ENCODE results near the gene SORBS2. TPM values are rescaled to one million over a fixed set of nuclear protein-coding genes. Genes with fewer than 3 reads are reported as not detected.

SORBS2 gene
- total RNA-seq, 4 donors from 2014 or later: 92.7 to 234 (median 122) TPM

DNA sequence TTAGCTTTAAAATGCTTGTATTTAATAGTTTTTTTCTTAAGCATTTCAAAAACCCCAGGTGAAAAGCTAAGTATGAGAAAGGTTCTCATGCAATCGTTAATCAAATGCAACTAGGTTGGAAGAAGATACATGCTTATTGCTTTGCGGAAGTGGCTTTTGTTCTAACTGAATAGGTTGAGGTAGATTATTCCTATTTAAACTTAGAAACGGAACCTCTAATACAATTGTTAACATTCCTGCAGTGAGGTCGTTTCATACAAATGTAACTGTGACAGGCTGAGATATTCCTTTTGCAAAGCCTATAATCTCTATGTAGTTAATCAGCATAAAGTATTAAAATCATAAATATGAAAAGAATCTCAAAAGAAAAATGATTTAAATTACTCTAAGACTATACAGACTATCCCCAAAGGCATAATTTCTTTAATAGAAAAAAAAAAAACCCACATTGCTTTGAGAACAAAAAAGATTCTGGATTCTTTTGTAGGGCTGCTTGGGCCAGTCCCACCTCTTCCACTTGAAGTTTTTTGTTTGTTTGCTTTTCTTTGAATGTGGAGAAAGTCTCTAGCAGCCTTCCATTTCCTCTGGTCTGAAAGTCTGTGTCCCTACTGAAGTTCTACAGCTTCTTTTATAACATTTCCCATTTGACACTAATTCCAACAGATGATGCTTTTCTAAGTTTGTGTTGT, 25.6 kb upstream of the SORBS2 start:
- in situ Hi-C loops (cut with MboI; ENCODE audit: low pct_ligation_motif_present in 1 of 4, low pct_unique_long_range_greater_than_20kb in 1 of 4, low sequenced_read_pairs in 3 of 4) (no loop called here), intact Hi-C loops (cut with DNase I; ENCODE audit: low total_unique reads) (loop anchor here (5.0 kb wide), 1 partner anchor 775 kb away; no protein-coding TSS in a partner anchor)

DNA sequence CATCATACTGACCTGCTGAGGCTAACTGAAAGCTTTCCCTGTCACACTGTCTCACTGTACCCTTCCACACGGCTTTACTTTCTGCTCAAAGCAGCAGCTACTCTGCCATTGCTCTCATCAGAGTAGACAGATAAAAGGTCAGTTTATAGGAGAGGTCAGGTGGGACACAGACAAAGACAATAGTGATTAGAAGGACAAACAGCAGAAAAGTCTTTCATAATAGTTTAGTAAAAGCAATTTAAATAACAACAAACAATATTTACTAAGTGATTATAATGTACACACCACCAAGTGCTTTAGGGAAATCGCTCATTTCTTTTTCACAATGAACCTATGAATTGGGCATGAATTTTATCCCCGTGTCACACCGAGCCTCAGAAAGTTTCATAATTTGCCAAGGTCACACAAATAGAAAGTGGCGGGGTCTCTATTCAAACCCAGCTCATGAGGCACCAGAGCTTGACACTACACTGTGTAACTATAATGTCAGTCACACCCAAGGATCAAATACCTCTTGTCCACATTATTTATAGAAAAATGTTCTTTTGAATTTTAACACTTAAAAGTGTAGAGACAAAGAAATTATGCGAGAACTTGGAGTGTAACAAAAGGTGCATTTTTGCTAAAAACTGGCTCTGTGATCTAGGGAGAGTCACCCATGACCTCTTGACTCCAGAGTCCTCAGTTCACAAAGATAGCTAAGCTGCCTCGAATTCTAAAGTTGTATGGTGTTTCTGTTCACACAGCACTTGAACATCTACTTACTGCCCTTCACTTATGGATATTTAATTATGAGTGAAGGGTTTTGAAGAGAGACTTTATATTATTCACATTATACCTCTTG, 24.5 kb upstream of the SORBS2 start:
- H3K27me3 ChIP-seq: no peaks in the 10 kb centered on the region
- no peaks in the 10 kb centered on the region for H3K9me3 ChIP-seq
- 68 to 82% methylated on average over 3 to 7 of the region's 7 CpGs for WGBS, 2 donors (ENCODE audit: low coverage in 1 of 2)
- peaks cover 19 to 31% (median 21%) of the 10 kb centered on the region in 4 donors for H3K4me1 ChIP-seq
- no peak for TF ChIP-seq EP300 (IDR thresholded peaks at IDR 0.05; ENCODE audit: low read depth)
- no peak for TF ChIP-seq POLR2AphosphoS5 (IDR thresholded peaks at IDR 0.05)
- TF ChIP-seq POLR2A (IDR thresholded peaks at IDR 0.05): no peak
- TF ChIP-seq, protein P1, sequence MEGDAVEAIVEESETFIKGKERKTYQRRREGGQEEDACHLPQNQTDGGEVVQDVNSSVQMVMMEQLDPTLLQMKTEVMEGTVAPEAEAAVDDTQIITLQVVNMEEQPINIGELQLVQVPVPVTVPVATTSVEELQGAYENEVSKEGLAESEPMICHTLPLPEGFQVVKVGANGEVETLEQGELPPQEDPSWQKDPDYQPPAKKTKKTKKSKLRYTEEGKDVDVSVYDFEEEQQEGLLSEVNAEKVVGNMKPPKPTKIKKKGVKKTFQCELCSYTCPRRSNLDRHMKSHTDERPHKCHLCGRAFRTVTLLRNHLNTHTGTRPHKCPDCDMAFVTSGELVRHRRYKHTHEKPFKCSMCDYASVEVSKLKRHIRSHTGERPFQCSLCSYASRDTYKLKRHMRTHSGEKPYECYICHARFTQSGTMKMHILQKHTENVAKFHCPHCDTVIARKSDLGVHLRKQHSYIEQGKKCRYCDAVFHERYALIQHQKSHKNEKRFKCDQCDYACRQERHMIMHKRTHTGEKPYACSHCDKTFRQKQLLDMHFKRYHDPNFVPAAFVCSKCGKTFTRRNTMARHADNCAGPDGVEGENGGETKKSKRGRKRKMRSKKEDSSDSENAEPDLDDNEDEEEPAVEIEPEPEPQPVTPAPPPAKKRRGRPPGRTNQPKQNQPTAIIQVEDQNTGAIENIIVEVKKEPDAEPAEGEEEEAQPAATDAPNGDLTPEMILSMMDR (IDR thresholded peaks at IDR 0.05): no peak
- no peaks in the 10 kb centered on the region for H3K36me3 ChIP-seq
- in situ Hi-C loops (cut with MboI; ENCODE audit: low pct_ligation_motif_present in 1 of 4, low pct_unique_long_range_greater_than_20kb in 1 of 4, low sequenced_read_pairs in 3 of 4): no loop called here
- no peak overlapping the region for H3K4me3 ChIP-seq
- DNase-seq: no peak
- H3K27ac ChIP-seq: peak overlapping the region in 1 of 4 donors; percentile 81
- intact Hi-C loops (cut with DNase I; ENCODE audit: low total_unique reads): loop anchor here (5.0 kb wide), 1 partner anchor 776 kb away; no protein-coding TSS in a partner anchor

More for the DNA sequence above, 25.6 kb upstream of the SORBS2 start:
- no peaks in the 10 kb centered on the region for H3K36me3 ChIP-seq
- H3K27me3 ChIP-seq: no peaks in the 10 kb centered on the region
- H3K4me3 ChIP-seq: no peak overlapping the region
- peaks cover 19 to 31% (median 21%) of the 10 kb centered on the region in 4 donors for H3K4me1 ChIP-seq
- 72 to 75% methylated on average over 4 of the region's 4 CpGs for WGBS, 2 donors (ENCODE audit: low coverage in 1 of 2)
- TF ChIP-seq POLR2AphosphoS5 (IDR thresholded peaks at IDR 0.05) (no peak), EP300 (IDR thresholded peaks at IDR 0.05; ENCODE audit: low read depth) (no peak), POLR2A (IDR thresholded peaks at IDR 0.05) (no peak)
- TF ChIP-seq, protein P1 (IDR thresholded peaks at IDR 0.05): no peak
- peak overlapping the region; percentile 75 to 86 (median 80) for H3K27ac ChIP-seq
- no peaks in the 10 kb centered on the region for H3K9me3 ChIP-seq
- DNase-seq: no peak

DNA sequence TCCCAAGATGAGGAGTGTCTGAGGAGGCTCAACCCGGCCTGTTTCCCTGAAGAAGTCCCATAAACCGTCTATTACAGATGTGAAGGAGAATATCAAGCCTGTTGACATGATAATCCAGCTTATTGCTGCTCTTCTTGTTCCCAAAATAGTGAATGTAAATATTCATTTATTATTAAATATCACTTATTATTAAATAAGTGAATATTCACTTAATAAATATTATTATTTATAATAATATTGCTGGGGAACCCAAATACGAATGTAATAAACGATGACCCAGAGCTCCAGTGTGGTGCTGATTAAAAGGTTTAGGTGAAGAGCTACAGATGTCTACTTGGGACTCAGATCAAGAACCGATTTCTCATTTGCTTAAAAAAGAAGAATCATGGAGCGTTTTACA, 23.8 kb upstream of the SORBS2 start:
- intact Hi-C loops (cut with DNase I; ENCODE audit: low total_unique reads): loop anchor here (5.0 kb wide), 1 partner anchor 776 kb away; no protein-coding TSS in a partner anchor
- in situ Hi-C loops (cut with MboI; ENCODE audit: low pct_ligation_motif_present in 1 of 4, low pct_unique_long_range_greater_than_20kb in 1 of 4, low sequenced_read_pairs in 3 of 4): no loop called here
- Histone ChIP-seq H3K36me3 (no peaks in the 10 kb centered on the region), H3K27ac (peak overlapping the region in 1 of 4 donors; percentile 81), H3K4me3 (no peak overlapping the region), H3K27me3 (no peaks in the 10 kb centered on the region), H3K9me3 (no peaks in the 10 kb centered on the region), H3K4me1 (peaks cover 19 to 31% (median 22%) of the 10 kb centered on the region in 4 donors)
- TF ChIP-seq, protein P1 (IDR thresholded peaks at IDR 0.05): no peak
- TF ChIP-seq POLR2A (IDR thresholded peaks at IDR 0.05): no peak
- no peak for TF ChIP-seq EP300 (IDR thresholded peaks at IDR 0.05; ENCODE audit: low read depth)
- no peak for TF ChIP-seq POLR2AphosphoS5 (IDR thresholded peaks at IDR 0.05)
- no peak for DNase-seq
- WGBS, 2 donors (ENCODE audit: low coverage in 1 of 2): 86 to 87% methylated on average over 6 of the region's 6 CpGs

DNA sequence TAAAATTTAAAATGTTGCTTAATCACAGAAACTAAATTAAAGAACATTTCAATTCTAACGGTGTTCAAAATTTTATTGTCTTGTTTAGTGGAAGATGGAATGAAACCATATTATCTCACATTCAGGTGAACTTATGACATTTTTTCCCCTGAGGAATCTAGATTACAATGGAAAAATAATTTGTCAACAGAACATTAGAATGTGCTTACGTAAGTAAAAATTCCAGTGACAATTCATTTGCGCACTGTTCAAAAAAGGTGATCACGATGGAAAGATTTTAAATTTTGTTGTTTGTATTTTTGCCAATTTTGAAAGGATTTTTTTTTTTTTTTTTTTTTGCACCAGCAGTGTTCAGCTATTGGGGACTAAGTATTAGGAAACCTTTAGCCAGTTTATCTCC, 23.3 kb upstream of the SORBS2 start:
- intact Hi-C loops (cut with DNase I; ENCODE audit: low total_unique reads) (loop anchor here (5.0 kb wide), 1 partner anchor 777 kb away; no protein-coding TSS in a partner anchor), in situ Hi-C loops (cut with MboI; ENCODE audit: low pct_ligation_motif_present in 1 of 4, low pct_unique_long_range_greater_than_20kb in 1 of 4, low sequenced_read_pairs in 3 of 4) (no loop called here)
- H3K4me1 ChIP-seq: peaks cover 19 to 34% (median 21%) of the 10 kb centered on the region in 4 donors

More for the DNA sequence above, 23.3 kb upstream of the SORBS2 start:
- no peak for DNase-seq
- no peak overlapping the region for H3K4me3 ChIP-seq
- TF ChIP-seq, protein P1 (IDR thresholded peaks at IDR 0.05): no peak
- TF ChIP-seq POLR2A (IDR thresholded peaks at IDR 0.05): no peak
- TF ChIP-seq EP300 (IDR thresholded peaks at IDR 0.05; ENCODE audit: low read depth): no peak
- H3K9me3 ChIP-seq: no peaks in the 10 kb centered on the region
- H3K27ac ChIP-seq: no peak overlapping the region
- H3K36me3 ChIP-seq: no peaks in the 10 kb centered on the region
- no peaks in the 10 kb centered on the region for H3K27me3 ChIP-seq
- 92 to 95% methylated on average over 4 of the region's 4 CpGs for WGBS, 2 donors (ENCODE audit: low coverage in 1 of 2)

Data from transverse colon (tissue), 4 donors.